ENCODE measurements around the gene SLC35F2.

The SLC35F2 gene

DNA sequence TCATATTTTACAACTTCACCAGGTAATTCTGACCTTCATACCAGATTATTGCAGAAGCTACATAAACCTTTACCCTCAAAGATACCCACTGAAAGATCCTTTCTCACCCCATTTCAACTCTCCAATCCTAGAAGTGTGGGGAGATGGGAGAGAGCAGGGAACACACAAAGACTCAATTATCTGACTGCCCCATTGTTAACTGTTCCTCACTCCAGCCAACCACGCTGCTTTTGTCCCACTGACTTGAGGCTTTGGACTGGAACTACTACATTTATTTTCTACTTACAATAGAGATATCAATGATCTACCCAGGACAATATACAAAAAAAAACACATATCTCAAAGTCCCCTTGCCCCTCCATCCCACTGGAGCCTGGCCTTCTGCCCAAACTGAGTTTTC is 102.0 kb downstream of the SLC35F2 start:
- H3K27ac ChIP-seq (ENCODE audit: low read depth, low read length) = no peak overlapping the region
- no peak overlapping the region for H3K9ac ChIP-seq (ENCODE audit: low read depth, low read length)
- no peak overlapping the region for H3K4me3 ChIP-seq (ENCODE audit: low read length)
- H3K27me3 ChIP-seq (ENCODE audit: insufficient read depth, low read length) = no peaks in the 10 kb centered on the region
- 98% methylated on average over 1 of the region's 1 CpG for WGBS
- H3K36me3 ChIP-seq (ENCODE audit: insufficient read depth, low read length) = no peaks in the 10 kb centered on the region
- no peaks in the 10 kb centered on the region for H3K9me3 ChIP-seq (ENCODE audit: insufficient read depth, low read depth, low read length)
- H3K4me1 ChIP-seq (ENCODE audit: insufficient read depth, low read length) = no peaks in the 10 kb centered on the region

DNA sequence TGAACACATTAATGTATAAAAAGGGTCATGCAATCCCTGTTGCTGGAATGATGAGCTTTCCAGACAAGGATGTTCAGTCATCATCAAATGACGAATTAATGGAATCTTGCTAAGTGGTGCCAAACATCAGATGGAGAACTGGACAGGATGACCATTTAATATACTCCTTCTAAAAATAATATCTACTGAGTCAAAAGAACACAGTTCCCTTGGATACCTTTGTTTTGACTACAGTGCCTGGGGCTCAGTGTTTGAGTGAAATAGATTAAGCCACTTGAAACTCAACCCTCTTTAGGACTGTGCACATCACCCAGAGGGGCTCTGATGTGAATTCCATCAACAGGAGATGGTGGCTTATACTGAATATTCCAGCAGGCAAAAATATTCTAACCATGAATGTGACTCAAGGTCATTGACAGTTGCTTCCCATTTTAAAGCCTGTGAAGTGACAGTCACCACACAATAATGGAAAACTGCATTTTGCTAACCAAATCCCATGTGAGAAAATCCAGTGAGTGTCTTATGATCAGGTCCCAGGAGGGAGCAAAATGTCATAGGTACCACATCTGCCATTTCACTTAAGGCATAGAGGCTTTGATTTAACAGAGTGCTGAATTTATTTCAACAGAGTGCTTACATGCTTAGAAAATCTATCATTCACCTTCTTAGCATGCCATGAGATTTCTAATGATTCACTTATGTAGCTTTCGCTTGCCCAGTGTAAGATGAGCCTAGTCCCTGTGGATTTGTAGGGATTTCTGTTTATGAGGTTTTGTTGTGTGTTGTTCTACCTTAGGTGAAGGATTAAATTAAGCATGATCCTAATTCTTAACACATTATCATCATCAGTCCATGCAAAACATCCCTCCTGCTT is 105.4 kb downstream of the SLC35F2 start:
- Histone ChIP-seq H3K9me3 (ENCODE audit: insufficient read depth, low read depth, low read length) (no peaks in the 10 kb centered on the region), H3K4me1 (ENCODE audit: insufficient read depth, low read length) (no peaks in the 10 kb centered on the region), H3K27me3 (ENCODE audit: insufficient read depth, low read length) (no peaks in the 10 kb centered on the region), H3K27ac (ENCODE audit: low read depth, low read length) (no peak overlapping the region), H3K4me3 (ENCODE audit: low read length) (no peak overlapping the region), H3K36me3 (ENCODE audit: insufficient read depth, low read length) (no peaks in the 10 kb centered on the region), H3K9ac (ENCODE audit: low read depth, low read length) (no peak overlapping the region)
- WGBS = 88% methylated on average over 2 of the region's 2 CpGs

DNA sequence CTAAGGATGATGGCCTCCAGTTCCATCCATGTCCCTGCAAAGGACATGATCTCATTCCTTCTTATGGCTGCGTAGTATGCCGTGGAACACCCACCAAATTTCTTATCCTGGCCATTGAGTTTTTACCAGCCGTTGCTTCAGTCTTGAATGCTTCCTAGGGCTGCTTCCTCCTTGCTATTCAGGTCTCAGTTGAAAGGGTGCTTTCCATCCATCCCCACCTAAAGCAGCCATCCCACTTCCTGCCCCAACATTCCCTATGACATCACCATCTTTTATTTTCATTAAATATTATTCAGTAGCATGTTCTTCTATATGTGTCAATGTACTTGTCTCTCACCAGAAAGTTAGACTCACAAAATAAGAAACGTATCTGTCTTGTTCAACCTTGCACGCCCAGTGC is 106.1 kb downstream of the SLC35F2 start:
- H3K27me3 ChIP-seq (ENCODE audit: insufficient read depth, low read length) = no peaks in the 10 kb centered on the region
- no peak overlapping the region for H3K9ac ChIP-seq (ENCODE audit: low read depth, low read length)
- H3K9me3 ChIP-seq (ENCODE audit: insufficient read depth, low read depth, low read length) = no peaks in the 10 kb centered on the region
- no peaks in the 10 kb centered on the region for H3K4me1 ChIP-seq (ENCODE audit: insufficient read depth, low read length)
- WGBS = 54% methylated on average over 5 of the region's 5 CpGs
- H3K36me3 ChIP-seq (ENCODE audit: insufficient read depth, low read length) = no peaks in the 10 kb centered on the region
- no peak overlapping the region for H3K27ac ChIP-seq (ENCODE audit: low read depth, low read length)
- no peak overlapping the region for H3K4me3 ChIP-seq (ENCODE audit: low read length)

DNA sequence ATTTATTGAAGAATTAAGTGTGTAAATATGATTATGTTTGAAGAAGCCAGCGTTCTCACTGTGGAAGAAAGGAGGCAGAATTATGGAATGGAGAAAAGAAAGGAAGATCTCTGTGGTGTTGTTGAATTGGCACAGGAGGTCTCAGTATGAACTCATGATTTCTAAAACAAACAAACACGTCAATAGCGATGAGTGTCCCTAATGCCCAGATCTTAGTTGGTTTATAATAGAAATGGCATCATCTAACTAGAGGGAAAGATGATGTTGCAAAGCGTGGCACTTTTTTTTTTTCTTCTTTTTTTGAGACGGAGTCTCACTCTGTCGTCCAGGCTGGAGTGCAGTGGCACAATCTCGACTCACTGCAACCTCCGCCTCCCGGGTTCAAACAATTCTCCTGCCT is 107.5 kb downstream of the SLC35F2 start:
- Histone ChIP-seq H3K4me3 (ENCODE audit: low read length) (no peak overlapping the region), H3K9ac (ENCODE audit: low read depth, low read length) (no peak overlapping the region), H3K4me1 (ENCODE audit: insufficient read depth, low read length) (no peaks in the 10 kb centered on the region), H3K9me3 (ENCODE audit: insufficient read depth, low read depth, low read length) (no peaks in the 10 kb centered on the region), H3K27ac (ENCODE audit: low read depth, low read length) (no peak overlapping the region), H3K27me3 (ENCODE audit: insufficient read depth, low read length) (no peaks in the 10 kb centered on the region), H3K36me3 (ENCODE audit: insufficient read depth, low read length) (no peaks in the 10 kb centered on the region)
- 85% methylated on average over 9 of the region's 9 CpGs for WGBS

DNA sequence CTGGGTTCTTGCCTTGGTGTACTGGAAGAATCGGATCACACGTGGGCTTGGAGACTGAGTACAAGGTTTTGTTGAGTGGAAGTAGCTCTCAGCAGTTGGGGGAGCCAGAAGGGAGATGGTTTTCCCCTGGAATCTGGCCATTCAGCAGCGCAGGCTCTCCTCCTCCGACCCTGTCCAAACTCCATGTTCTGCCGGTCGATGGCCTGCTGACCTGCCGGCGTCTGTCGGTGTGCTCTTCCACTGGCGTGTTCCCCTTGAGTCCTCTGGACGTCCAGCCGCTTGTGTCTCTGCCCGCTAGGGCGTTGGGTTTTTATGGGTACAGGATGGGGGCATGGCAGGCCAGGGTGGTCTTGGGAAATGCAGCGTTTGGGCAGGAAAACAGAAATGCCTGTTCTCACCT is 108.3 kb downstream of the SLC35F2 start:
- 91% methylated on average over 15 of the region's 15 CpGs for WGBS
- H3K4me1 ChIP-seq (ENCODE audit: insufficient read depth, low read length) = no peaks in the 10 kb centered on the region
- H3K36me3 ChIP-seq (ENCODE audit: insufficient read depth, low read length) = no peaks in the 10 kb centered on the region
- no peak overlapping the region for H3K4me3 ChIP-seq (ENCODE audit: low read length)
- no peak overlapping the region for H3K9ac ChIP-seq (ENCODE audit: low read depth, low read length)
- H3K27me3 ChIP-seq (ENCODE audit: insufficient read depth, low read length) = no peaks in the 10 kb centered on the region
- H3K9me3 ChIP-seq (ENCODE audit: insufficient read depth, low read depth, low read length) = no peaks in the 10 kb centered on the region
- H3K27ac ChIP-seq (ENCODE audit: low read depth, low read length) = no peak overlapping the region

DNA sequence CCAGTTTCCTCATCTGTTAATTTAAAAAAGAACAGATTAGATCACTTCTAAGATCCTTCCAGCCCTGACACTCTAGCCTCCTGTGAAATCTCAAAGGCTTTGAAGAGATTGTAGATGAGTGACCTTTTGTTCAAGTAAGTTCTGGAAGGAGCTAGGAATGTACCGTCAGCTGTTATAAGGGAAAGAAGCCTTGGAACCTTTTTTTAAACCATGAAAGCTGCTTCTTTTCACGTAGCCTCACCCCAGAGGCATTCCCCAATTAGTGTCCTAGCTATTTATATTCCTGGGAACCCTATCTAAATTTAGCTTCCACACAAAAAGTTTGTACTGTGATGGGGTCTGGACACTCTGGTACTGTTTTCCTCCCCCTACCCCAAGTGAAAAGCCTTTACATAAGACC is 111.0 kb downstream of the SLC35F2 start:
- 77% methylated on average over 2 of the region's 2 CpGs for WGBS
- Histone ChIP-seq H3K4me3 (ENCODE audit: low read length) (no peak overlapping the region), H3K27me3 (ENCODE audit: insufficient read depth, low read length) (no peaks in the 10 kb centered on the region)

DNA sequence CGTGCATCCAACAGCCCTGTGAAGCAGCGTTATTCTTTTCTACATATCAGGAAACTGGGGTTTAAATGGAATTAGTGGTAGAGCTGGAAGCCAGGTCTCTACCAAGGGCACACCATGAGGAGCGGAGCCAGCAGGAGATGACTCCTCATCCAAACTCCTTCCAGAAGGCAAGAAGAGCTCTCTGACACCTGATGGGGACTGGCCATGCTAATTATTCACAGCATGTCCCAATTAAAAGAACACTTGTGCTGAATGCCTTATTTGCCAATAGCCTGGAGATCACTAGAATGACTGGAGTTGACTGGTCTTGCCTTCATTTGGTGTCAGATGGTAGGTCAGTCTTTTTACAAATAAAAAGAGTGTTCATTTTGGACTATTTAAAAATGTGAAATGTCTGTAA is 113.9 kb downstream of the SLC35F2 start:
- Histone ChIP-seq H3K4me1 (ENCODE audit: insufficient read depth, low read length) (no peaks in the 10 kb centered on the region), H3K4me3 (ENCODE audit: low read length) (no peak overlapping the region), H3K9ac (ENCODE audit: low read depth, low read length) (no peak overlapping the region), H3K27ac (ENCODE audit: low read depth, low read length) (no peak overlapping the region), H3K27me3 (ENCODE audit: insufficient read depth, low read length) (no peaks in the 10 kb centered on the region), H3K9me3 (ENCODE audit: insufficient read depth, low read depth, low read length) (no peaks in the 10 kb centered on the region), H3K36me3 (ENCODE audit: insufficient read depth, low read length) (no peaks in the 10 kb centered on the region)
- 48% methylated on average over 1 of the region's 3 CpGs for WGBS

More for the DNA sequence above, 111.0 kb downstream of the SLC35F2 start:
- Histone ChIP-seq H3K9ac (ENCODE audit: low read depth, low read length) (no peak overlapping the region), H3K36me3 (ENCODE audit: insufficient read depth, low read length) (no peaks in the 10 kb centered on the region), H3K27ac (ENCODE audit: low read depth, low read length) (no peak overlapping the region), H3K9me3 (ENCODE audit: insufficient read depth, low read depth, low read length) (no peaks in the 10 kb centered on the region), H3K4me1 (ENCODE audit: insufficient read depth, low read length) (no peaks in the 10 kb centered on the region)

DNA sequence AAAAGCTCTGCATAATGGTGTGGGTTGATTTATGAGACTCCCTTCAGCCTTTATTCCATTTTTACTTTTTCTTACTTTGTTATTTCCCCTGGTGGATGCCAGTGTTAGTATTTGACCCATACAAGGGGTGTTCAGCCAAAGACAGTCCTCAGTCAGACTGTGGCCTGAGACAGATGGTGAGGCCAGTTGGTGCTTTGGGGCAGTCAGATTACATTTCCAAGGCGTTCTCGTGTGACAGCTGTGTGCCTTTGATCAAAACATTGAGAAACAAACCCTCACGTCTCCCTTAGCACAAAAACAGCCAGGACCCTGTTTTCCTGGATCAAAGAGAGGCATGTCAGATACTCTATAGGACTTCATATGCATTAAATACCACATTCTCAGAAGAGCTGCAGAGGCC is 115.4 kb downstream of the SLC35F2 start:
- no peaks in the 10 kb centered on the region for H3K4me1 ChIP-seq (ENCODE audit: insufficient read depth, low read length)
- H3K36me3 ChIP-seq (ENCODE audit: insufficient read depth, low read length) = no peaks in the 10 kb centered on the region
- H3K9me3 ChIP-seq (ENCODE audit: insufficient read depth, low read depth, low read length) = no peaks in the 10 kb centered on the region
- H3K27me3 ChIP-seq (ENCODE audit: insufficient read depth, low read length) = no peaks in the 10 kb centered on the region; the same call in 1 of the 2 replicates
- WGBS = 83% methylated on average over 3 of the region's 3 CpGs
- H3K4me3 ChIP-seq (ENCODE audit: low read length) = no peak overlapping the region
- no peak overlapping the region for H3K9ac ChIP-seq (ENCODE audit: low read depth, low read length)
- H3K27ac ChIP-seq (ENCODE audit: low read depth, low read length) = no peak overlapping the region

DNA sequence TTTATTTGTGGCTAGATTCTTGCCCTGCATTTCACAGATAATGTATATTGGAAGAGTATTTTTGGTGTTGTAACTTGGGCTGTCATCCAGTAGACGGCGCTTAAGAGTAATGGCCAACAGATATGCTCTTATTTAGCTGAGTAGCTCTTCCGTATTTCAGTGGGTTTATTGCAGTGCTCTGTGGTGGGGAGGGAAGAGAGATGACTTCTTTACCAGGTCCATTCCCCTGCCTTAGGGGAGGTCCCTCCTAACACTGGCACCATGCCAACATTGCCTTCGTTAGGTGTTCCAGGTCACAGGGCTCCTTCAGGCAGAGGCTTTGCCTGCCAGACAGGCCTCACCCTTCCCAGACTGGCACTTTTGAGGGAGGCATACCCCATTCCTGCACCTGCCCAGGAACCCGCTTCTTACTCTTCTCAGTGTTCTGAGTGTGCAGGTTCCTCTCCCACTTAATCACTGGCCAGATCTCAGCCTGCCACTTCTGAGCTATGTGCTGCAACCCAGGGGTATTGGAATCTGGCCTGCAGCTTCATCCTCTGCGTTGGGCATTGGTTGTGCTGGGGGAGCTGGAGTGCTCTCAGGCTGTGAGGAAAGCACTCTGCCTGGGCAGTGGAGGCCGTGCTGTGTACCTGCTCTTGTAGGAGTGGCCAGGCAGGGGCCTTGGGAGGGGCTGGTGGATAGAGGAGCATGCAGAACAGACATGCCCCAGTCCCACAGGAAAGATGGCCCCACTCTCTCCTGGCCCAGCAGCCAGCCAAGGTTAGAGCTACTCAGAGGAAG is 117.4 kb downstream of the SLC35F2 start:
- Histone ChIP-seq H3K4me3 (ENCODE audit: low read length) (no peak overlapping the region), H3K9me3 (ENCODE audit: insufficient read depth, low read depth, low read length) (no peaks in the 10 kb centered on the region), H3K27me3 (ENCODE audit: insufficient read depth, low read length) (no peaks in the 10 kb centered on the region; the same call in 1 of the 2 replicates), H3K4me1 (ENCODE audit: insufficient read depth, low read length) (no peaks in the 10 kb centered on the region), H3K9ac (ENCODE audit: low read depth, low read length) (no peak overlapping the region), H3K27ac (ENCODE audit: low read depth, low read length) (no peak overlapping the region), H3K36me3 (ENCODE audit: insufficient read depth, low read length) (no peaks in the 10 kb centered on the region)
- WGBS = 61% methylated on average over 7 of the region's 7 CpGs

All from HUES64 (cell line).